GM12878 (cell line): ENCODE measurements around the gene COL18A1. TPM values are rescaled to one million over a fixed set of nuclear protein-coding genes. Genes with fewer than 3 reads are reported as not detected.

Experiments used
- ATAC-seq: fragments of 200-7000 bp; cut with Tn5 transposase; 3 replicates; pipeline ENCODE4 v1.9.1; 2020; ENCODE audit warnings: mild to moderate bottlenecking, moderate library complexity
- BruUV-seq: library from RNA; stranded (reverse); fragments of 400-500 nt; replicated peaks from 2 replicates; lab custom pipeline; 2021; lab: Mats Ljungman, UMichigan
- CTCF ChIA-PET: fragments of 300-600 bp; sonication (Branson Sonifier 250); formaldehyde crosslinking; extraction: SDS; loops from one replicate; lab custom pipeline; 2021; ENCODE audit warnings: inconsistent platforms; lab: Yijun Ruan, JAX
- POLR2A ChIA-PET: fragments of 350-600 bp; formaldehyde crosslinking; extraction: SDS; loops from one replicate; lab custom pipeline; 2021; ENCODE audit warnings: inconsistent platforms; lab: Charles Lee
- RAD21 ChIA-PET: fragments of 300-600 bp; sonication (Branson Sonifier 250); formaldehyde crosslinking; loops from one replicate; lab custom pipeline; 2023; ENCODE audit warnings: antibody characterized with exemption; ENCODE audit not compliant: unreplicated experiment; lab: Charles Lee
- SMC1A ChIA-PET: fragments of 300-600 bp; sonication (Branson Sonifier 250); formaldehyde crosslinking; loops from one replicate; lab custom pipeline; 2023; ENCODE audit not compliant: unreplicated experiment, uncharacterized antibody; lab: Charles Lee
- DNase-seq: peaks from one replicate; pipeline ENCODE4 v3.0.0-alpha.2; 2011; ENCODE audit warnings: low read depth, low spot score
- FAIRE-seq: peaks from 3 replicates; lab custom pipeline; 2011; peaks lifted over from hg19 to GRCh38; lab: Jason Lieb, UNC
- H2AFZ ChIP-seq: 2 replicates; pipeline ENCODE4 v1.6.0; 2011; ENCODE audit warnings: low read depth, low read length, control low read depth; ENCODE audit not compliant: control insufficient read depth
- H3K27ac ChIP-seq: 2 replicates; pipeline ENCODE4 v1.5.1; 2011; ENCODE audit warnings: control low read depth; ENCODE audit not compliant: control insufficient read depth, insufficient read depth
- H3K27me3 ChIP-seq, 2 experiments: replicated peaks in 1 of 2; 2 replicates each; pipeline versions ENCODE4 v1.6.0 to v1.6.1; 2011; ENCODE audit warnings: low read length in 1 of 2; ENCODE audit not compliant: control insufficient read depth in 2 of 2, insufficient read depth in 2 of 2
- H3K36me3 ChIP-seq, 2 experiments: 2 replicates each; pipeline ENCODE4 v1.5.1; 2011; ENCODE audit warnings: low read length in 1 of 2; ENCODE audit not compliant: control insufficient read depth in 2 of 2, insufficient read depth in 2 of 2
- H3K4me1 ChIP-seq: 2 replicates; pipeline ENCODE4 v1.6.1; 2011; ENCODE audit warnings: mild to moderate bottlenecking, low read length, moderate library complexity, mixed read lengths; ENCODE audit not compliant: control insufficient read depth, insufficient read depth
- H3K4me2 ChIP-seq: 2 replicates; pipeline ENCODE4 v1.6.0; 2011; ENCODE audit warnings: control low read depth; ENCODE audit not compliant: control insufficient read depth, insufficient read depth
- H3K4me3 ChIP-seq: fragments of 200-600 bp; sonication (generic); 2 replicates; pipeline ENCODE4 v1.5.1; 2016
- H3K79me2 ChIP-seq: 2 replicates; pipeline ENCODE4 v1.6.0; 2011; ENCODE audit warnings: low read length; ENCODE audit not compliant: control insufficient read depth, insufficient read depth
- H3K9ac ChIP-seq: 2 replicates; pipeline ENCODE4 v1.8.0; 2011; ENCODE audit warnings: low read length, control low read depth, mixed read lengths; ENCODE audit not compliant: control insufficient read depth, insufficient read depth
- H3K9me3 ChIP-seq: replicated peaks from 3 replicates; pipeline ENCODE4 v1.5.1; 2011; ENCODE audit warnings: mild to moderate bottlenecking, low read length; ENCODE audit not compliant: control insufficient read depth, insufficient read depth
- H4K20me1 ChIP-seq: 2 replicates; pipeline ENCODE4 v1.6.0; 2011; ENCODE audit not compliant: control insufficient read depth, insufficient read depth
- RB1 ChIP-seq: fragments of 450-650 bp; formaldehyde crosslinking; IDR thresholded peaks from 2 replicates; pipeline ENCODE4 v1.6.1; 2017; ENCODE audit warnings: mild to moderate bottlenecking, borderline replicate concordance
- RFX5 ChIP-seq: IDR thresholded peaks from 2 replicates; pipeline ENCODE4 v1.6.1; 2011; ENCODE audit warnings: low read depth, low read length, improper control_type of control experiment
- SMARCA5 ChIP-seq: fragments of 450-650 bp; IDR thresholded peaks from 2 replicates; pipeline ENCODE4 v1.6.1; 2017; ENCODE audit warnings: mild to moderate bottlenecking
- SUZ12 ChIP-seq: fragments of 200-600 bp; sonication (generic); IDR thresholded peaks from one replicate; pipeline ENCODE4 v1.6.1; 2018; ENCODE audit warnings: antibody characterized with exemption, mild to moderate bottlenecking; ENCODE audit not compliant: unreplicated experiment
- YY1 ChIP-seq: IDR thresholded peaks from 2 replicates; pipeline ENCODE4 v1.6.1; 2011; ENCODE audit warnings: low read depth, mild to moderate bottlenecking, low read length
- ZNF24 ChIP-seq: fragments of 450-650 bp; IDR thresholded peaks from 2 replicates; pipeline ENCODE4 v1.6.1; 2017; ENCODE audit warnings: antibody characterized with exemption, mild to moderate bottlenecking
- ZNF274 ChIP-seq: IDR thresholded peaks from one replicate; pipeline ENCODE4 v1.8.0; 2011; ENCODE audit not compliant: insufficient read length, insufficient read depth
- WGBS: methylation state at CpG from one replicate; pipeline ENCODE4 v1.1.6; 2016; ENCODE audit warnings: low lambda C conversion rate; ENCODE audit not compliant: insufficient replicate concordance, insufficient coverage; ENCODE audit errors: missing lambda C conversion rate; 5-methylcytosine and 5-hydroxymethylcytosine counted together
- in situ Hi-C: fragments of 300-500 bp; cut with MboI; formaldehyde crosslinking; loops from 9 replicates; pipeline ENCODE4 v1.14.3; 2018; ENCODE audit warnings: mixed read lengths
- intact Hi-C: fragments of 100-400 bp; cut with micrococcal nuclease; formaldehyde crosslinking; loops from one replicate; pipeline ENCODE4 v1.14.2; 2022; ENCODE audit not compliant: unreplicated experiment
- polyA plus RNA-seq, 11 experiments: library from polyadenylated mRNA; depleted of rRNA in 4 of 11; unstranded in 6 of 11; stranded (reverse) in 5 of 11; fragments of >200 nt; fragmentation: Nextera tagmentation in 4 of 11; fragmentation: Illumina TruSeq in 1 of 11; extraction: Ambion mirVana in 4 of 11; extraction: Trizol in 1 of 11; gene quantifications; 1 replicate in 1 of 11; 2 replicates in 10 of 11; pipeline versions ENCODE4 v1.2.1 to v1.2.3, GENCODE V29; 2011 to 2016; ENCODE audit warnings: inconsistent platforms in 2 of 11, missing spikeins in 2 of 11, low read depth in 1 of 11
- total RNA-seq, 4 experiments: library from RNA; depleted of rRNA in 3 of 4; stranded (reverse); fragments of >200 nt in 3 of 4; fragmentation: Illumina TruSeq in 1 of 4; extraction: Trizol in 1 of 4; gene quantifications; 2 replicates each; pipeline versions ENCODE4 v1.2.1 to v1.2.3, GENCODE V29; 2013 to 2021
- TF ChIP-seq, protein P1 (sequence below): fragments of 450-650 bp; IDR thresholded peaks from 2 replicates; pipeline ENCODE4 v1.6.1; 2017; ENCODE audit warnings: mild to moderate bottlenecking, moderate library complexity
- TF ChIP-seq, protein P2 (sequence below): IDR thresholded peaks from 2 replicates; pipeline ENCODE4 v1.6.1; 2011; ENCODE audit warnings: low read depth, low read length, improper control_type of control experiment, borderline replicate concordance

COL18A1 gene
- total and polyA plus RNA-seq, 10 of the 15 experiments (the other 5 are each of a cell fraction or from before 2014, with no cell fraction given) = under 0.01 to 0.49 (median 0.09) TPM; not detected in 3

- DNase-seq (no peak), FAIRE-seq (no peak), ATAC-seq (no peak)
- no peak overlapping the region for H3K4me2 ChIP-seq
- H4K20me1 ChIP-seq = no peaks in the 10 kb centered on the region
- no TSS peak for BruUV-seq
- peaks cover 0 to 5% of the 10 kb centered on the region in 2 experiments; a peak in 2 of 4 replicates for H3K27me3 ChIP-seq
- intact Hi-C loops = no loop called here
- H3K4me3 ChIP-seq = no peak overlapping the region
- in situ Hi-C loops = no loop called here
- POLR2A ChIA-PET = no interaction called here
- no peak overlapping the region for H2AFZ ChIP-seq
- no peaks in the 10 kb centered on the region for H3K9me3 ChIP-seq
- RAD21 ChIA-PET = no interaction called here
- H3K9ac ChIP-seq = no peak overlapping the region
- no peaks in the 10 kb centered on the region for H3K79me2 ChIP-seq
- no peaks in the 10 kb centered on the region for H3K36me3 ChIP-seq
- 52% methylated on average over 10 of the region's 10 CpGs for WGBS
- CTCF ChIA-PET = no interaction called here
- H3K4me1 ChIP-seq = no peaks in the 10 kb centered on the region
- H3K27ac ChIP-seq = no peak overlapping the region
- SMC1A ChIA-PET = no interaction called here
- TF ChIP-seq RFX5 (no peak), SUZ12 (no peak)
Measured at GRCh38 chr21:45382697-45382997, 22.3 kb upstream of the COL18A1 start.

DNA sequence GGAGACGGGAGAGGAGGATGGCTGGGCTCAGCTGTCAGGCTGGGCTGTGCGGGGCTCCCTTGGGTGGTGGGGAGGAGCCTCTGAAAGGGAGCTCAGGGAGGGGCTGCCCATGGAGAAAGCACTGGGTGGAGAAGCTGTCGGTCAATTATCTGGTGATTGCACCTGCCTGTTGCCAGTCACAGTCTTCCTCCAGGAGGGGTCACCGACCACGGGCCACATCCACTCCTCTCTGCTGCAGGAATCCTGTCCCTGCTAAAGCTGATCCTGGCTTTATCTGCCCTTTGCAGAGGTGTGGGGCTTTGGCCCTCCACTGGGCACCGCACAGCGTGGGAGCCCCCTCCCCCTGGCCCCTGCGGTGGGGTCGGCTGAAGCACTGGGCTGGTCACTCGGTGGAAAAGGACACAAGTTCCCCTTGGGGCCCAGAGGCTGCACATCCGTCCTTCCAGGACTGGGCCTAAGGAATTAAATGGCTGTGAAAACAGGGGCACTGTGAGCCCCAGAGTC lies 21.8 kb upstream of the COL18A1 start:
- ChIA-PET RAD21 (no interaction called here), SMC1A (no interaction called here), POLR2A (no interaction called here), CTCF (no interaction called here)
- H3K4me3 ChIP-seq = no peak overlapping the region
- intact Hi-C loops (no loop called here), in situ Hi-C loops (no loop called here)
- H2AFZ ChIP-seq = no peak overlapping the region
- no peak overlapping the region for H3K9ac ChIP-seq
- no peaks in the 10 kb centered on the region for H4K20me1 ChIP-seq
- H3K27ac ChIP-seq = no peak overlapping the region
- no peaks in the 10 kb centered on the region for H3K9me3 ChIP-seq
- no TSS peak for BruUV-seq
- DNase-seq (no peak), FAIRE-seq (no peak), ATAC-seq (no peak)
- no peaks in the 10 kb centered on the region for H3K4me1 ChIP-seq
- H3K27me3 ChIP-seq = peaks cover 0 to 2% of the 10 kb centered on the region in 2 experiments; a peak in 2 of 4 replicates
- no peaks in the 10 kb centered on the region for H3K36me3 ChIP-seq
- no peaks in the 10 kb centered on the region for H3K79me2 ChIP-seq
- H3K4me2 ChIP-seq = no peak overlapping the region
- 40% methylated on average over 10 of the region's 11 CpGs for WGBS
- TF ChIP-seq SMARCA5 = no peak
- TF ChIP-seq ZNF24 = no peak
- no peak for TF ChIP-seq RB1
- TF ChIP-seq, protein P1, sequence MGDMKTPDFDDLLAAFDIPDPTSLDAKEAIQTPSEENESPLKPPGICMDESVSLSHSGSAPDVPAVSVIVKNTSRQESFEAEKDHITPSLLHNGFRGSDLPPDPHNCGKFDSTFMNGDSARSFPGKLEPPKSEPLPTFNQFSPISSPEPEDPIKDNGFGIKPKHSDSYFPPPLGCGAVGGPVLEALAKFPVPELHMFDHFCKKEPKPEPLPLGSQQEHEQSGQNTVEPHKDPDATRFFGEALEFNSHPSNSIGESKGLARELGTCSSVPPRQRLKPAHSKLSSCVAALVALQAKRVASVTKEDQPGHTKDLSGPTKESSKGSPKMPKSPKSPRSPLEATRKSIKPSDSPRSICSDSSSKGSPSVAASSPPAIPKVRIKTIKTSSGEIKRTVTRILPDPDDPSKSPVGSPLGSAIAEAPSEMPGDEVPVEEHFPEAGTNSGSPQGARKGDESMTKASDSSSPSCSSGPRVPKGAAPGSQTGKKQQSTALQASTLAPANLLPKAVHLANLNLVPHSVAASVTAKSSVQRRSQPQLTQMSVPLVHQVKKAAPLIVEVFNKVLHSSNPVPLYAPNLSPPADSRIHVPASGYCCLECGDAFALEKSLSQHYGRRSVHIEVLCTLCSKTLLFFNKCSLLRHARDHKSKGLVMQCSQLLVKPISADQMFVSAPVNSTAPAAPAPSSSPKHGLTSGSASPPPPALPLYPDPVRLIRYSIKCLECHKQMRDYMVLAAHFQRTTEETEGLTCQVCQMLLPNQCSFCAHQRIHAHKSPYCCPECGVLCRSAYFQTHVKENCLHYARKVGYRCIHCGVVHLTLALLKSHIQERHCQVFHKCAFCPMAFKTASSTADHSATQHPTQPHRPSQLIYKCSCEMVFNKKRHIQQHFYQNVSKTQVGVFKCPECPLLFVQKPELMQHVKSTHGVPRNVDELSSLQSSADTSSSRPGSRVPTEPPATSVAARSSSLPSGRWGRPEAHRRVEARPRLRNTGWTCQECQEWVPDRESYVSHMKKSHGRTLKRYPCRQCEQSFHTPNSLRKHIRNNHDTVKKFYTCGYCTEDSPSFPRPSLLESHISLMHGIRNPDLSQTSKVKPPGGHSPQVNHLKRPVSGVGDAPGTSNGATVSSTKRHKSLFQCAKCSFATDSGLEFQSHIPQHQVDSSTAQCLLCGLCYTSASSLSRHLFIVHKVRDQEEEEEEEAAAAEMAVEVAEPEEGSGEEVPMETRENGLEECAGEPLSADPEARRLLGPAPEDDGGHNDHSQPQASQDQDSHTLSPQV = no peak
- TF ChIP-seq, protein P2, sequence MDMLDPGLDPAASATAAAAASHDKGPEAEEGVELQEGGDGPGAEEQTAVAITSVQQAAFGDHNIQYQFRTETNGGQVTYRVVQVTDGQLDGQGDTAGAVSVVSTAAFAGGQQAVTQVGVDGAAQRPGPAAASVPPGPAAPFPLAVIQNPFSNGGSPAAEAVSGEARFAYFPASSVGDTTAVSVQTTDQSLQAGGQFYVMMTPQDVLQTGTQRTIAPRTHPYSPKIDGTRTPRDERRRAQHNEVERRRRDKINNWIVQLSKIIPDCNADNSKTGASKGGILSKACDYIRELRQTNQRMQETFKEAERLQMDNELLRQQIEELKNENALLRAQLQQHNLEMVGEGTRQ = no peak
- TF ChIP-seq YY1 = no peak
- TF ChIP-seq ZNF274 = no peak
